Measurements from ENCODE around the gene AGAP1. TPM values are rescaled to one million over a fixed set of nuclear protein-coding genes. Genes with fewer than 3 reads are reported as not detected.

Gene AGAP1
- total RNA-seq, 1 donor from 2014 or later = 39.4 TPM

DNA sequence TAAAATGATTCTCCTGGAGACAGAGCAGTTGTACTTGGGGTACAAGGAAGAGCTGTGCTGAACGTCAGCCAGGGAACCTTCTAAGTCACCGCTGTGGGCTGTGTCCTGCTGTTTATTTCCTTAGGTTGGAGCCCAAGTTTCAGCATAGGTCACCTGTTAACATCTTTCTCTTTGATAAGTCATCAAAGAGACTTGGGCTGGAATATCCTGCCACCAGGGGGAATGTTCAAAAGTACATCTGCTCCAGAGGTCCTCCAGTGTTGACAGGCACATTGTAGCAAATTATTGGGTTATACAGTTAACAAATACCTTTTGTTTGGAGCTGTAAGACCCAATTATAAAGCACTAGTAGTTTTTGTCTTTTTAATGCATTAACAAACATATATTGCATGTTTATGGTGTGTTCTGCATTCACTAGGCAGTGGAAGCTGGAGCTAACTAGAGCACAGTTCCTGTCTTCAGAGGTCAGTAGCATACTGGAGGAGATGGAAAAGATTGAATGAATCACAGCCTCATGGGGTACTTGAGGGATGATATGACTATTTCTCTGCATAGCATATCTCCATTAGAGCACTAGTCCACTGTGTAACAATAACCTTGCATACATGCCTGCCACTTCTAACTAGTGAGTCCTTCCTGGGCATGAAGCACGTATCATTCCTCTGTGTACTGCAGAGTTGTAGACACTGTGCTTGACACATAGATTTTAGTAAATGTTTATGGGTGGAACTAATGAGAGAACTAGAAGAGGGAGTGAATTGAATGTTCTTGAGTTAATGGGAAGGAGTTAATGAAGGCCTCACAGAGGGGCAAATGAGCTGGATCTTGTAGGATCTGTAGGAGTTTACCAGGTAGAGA is 182.1 kb downstream of the AGAP1 start:
- H3K4me1 ChIP-seq (ENCODE audit: insufficient read depth, low read length) = no peaks in the 10 kb centered on the region
- peaks cover 91% of the 10 kb centered on the region for H4K20me1 ChIP-seq (ENCODE audit: insufficient read depth, low read length)

DNA sequence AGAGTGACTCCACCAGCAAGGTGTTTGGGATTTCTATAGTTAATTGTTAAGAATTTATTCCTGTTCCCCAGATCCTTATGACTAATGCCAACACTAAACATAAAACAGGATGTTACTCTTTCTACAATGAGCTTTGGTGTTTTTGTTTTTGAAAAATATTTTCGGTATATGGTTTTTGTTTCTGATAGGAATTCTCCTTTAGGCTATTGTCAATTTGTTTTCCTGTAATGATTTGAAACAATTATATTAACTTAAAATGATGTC is 182.6 kb downstream of the AGAP1 start:
- no peaks in the 10 kb centered on the region for H3K4me1 ChIP-seq (ENCODE audit: insufficient read depth, low read length)
- H3K27me3 Mint-ChIP-seq (ENCODE audit: low read depth, unreplicated experiment) = no peaks in the 10 kb centered on the region
- peaks cover 24% of the 10 kb centered on the region for H3K79me2 ChIP-seq (ENCODE audit: insufficient read depth, low read length)
- H4K20me1 ChIP-seq (ENCODE audit: insufficient read depth, low read length) = peaks cover 89% of the 10 kb centered on the region
- no peak overlapping the region for H3K27ac Mint-ChIP-seq (ENCODE audit: unreplicated experiment)
- no peak overlapping the region for H2AFZ ChIP-seq (ENCODE audit: low read depth, low read length)
- no peaks in the 10 kb centered on the region for H3K9me3 Mint-ChIP-seq (ENCODE audit: unreplicated experiment)
- H3K4me3 Mint-ChIP-seq (ENCODE audit: unreplicated experiment) = no peak overlapping the region
- H3K4me2 ChIP-seq (ENCODE audit: low read length) = no peak overlapping the region
- FAIRE-seq (no peak), DNase-seq (ENCODE audit: low read depth) (no peak)
- H3K36me3 Mint-ChIP-seq (ENCODE audit: low read depth, unreplicated experiment) = no peaks in the 10 kb centered on the region
- H3K36me3 ChIP-seq (ENCODE audit: insufficient read depth, low read length) = no peaks in the 10 kb centered on the region
- H3K9ac ChIP-seq (ENCODE audit: low read length) = no peak overlapping the region
- H3K4me3 ChIP-seq (ENCODE audit: insufficient read depth, low read depth, low read length) = no peak overlapping the region
- no peaks in the 10 kb centered on the region for H3K9me3 ChIP-seq (ENCODE audit: insufficient read depth, low read depth, low read length)
- H3K4me1 Mint-ChIP-seq (ENCODE audit: low read depth, unreplicated experiment) = peaks cover 43% of the 10 kb centered on the region
- no peak for TF ChIP-seq EZH2 (IDR thresholded peaks at IDR 0.05; ENCODE audit: insufficient read depth, low read length)
- TF ChIP-seq, protein P1, sequence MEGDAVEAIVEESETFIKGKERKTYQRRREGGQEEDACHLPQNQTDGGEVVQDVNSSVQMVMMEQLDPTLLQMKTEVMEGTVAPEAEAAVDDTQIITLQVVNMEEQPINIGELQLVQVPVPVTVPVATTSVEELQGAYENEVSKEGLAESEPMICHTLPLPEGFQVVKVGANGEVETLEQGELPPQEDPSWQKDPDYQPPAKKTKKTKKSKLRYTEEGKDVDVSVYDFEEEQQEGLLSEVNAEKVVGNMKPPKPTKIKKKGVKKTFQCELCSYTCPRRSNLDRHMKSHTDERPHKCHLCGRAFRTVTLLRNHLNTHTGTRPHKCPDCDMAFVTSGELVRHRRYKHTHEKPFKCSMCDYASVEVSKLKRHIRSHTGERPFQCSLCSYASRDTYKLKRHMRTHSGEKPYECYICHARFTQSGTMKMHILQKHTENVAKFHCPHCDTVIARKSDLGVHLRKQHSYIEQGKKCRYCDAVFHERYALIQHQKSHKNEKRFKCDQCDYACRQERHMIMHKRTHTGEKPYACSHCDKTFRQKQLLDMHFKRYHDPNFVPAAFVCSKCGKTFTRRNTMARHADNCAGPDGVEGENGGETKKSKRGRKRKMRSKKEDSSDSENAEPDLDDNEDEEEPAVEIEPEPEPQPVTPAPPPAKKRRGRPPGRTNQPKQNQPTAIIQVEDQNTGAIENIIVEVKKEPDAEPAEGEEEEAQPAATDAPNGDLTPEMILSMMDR (IDR thresholded peaks at IDR 0.05; ENCODE audit: insufficient read depth, low read depth, low read length) = no peak
- H3K27me3 ChIP-seq (ENCODE audit: insufficient read depth, low read length) = peaks cover 20% of the 10 kb centered on the region
- no peak overlapping the region for H3K27ac ChIP-seq (ENCODE audit: low read depth, low read length)

More for the DNA sequence above, 182.1 kb downstream of the AGAP1 start:
- Histone ChIP-seq H3K27me3 (ENCODE audit: insufficient read depth, low read length) (peaks cover 26% of the 10 kb centered on the region), H3K9ac (ENCODE audit: low read length) (no peak overlapping the region), H3K4me2 (ENCODE audit: low read length) (no peak overlapping the region), H3K4me3 (ENCODE audit: insufficient read depth, low read depth, low read length) (no peak overlapping the region), H3K27ac (ENCODE audit: low read depth, low read length) (no peak overlapping the region), H3K36me3 (ENCODE audit: insufficient read depth, low read length) (no peaks in the 10 kb centered on the region), H3K79me2 (ENCODE audit: insufficient read depth, low read length) (peaks cover 24% of the 10 kb centered on the region), H3K9me3 (ENCODE audit: insufficient read depth, low read depth, low read length) (no peaks in the 10 kb centered on the region), H2AFZ (ENCODE audit: low read depth, low read length) (no peak overlapping the region)
- Mint-ChIP-seq H3K27ac (ENCODE audit: unreplicated experiment) (peak overlapping the region; percentile 1), H3K4me3 (ENCODE audit: unreplicated experiment) (peak overlapping the region; percentile 7), H3K36me3 (ENCODE audit: low read depth, unreplicated experiment) (no peaks in the 10 kb centered on the region), H3K9me3 (ENCODE audit: unreplicated experiment) (no peaks in the 10 kb centered on the region), H3K27me3 (ENCODE audit: low read depth, unreplicated experiment) (no peaks in the 10 kb centered on the region), H3K4me1 (ENCODE audit: low read depth, unreplicated experiment) (peaks cover 44% of the 10 kb centered on the region)
- FAIRE-seq = peak; percentile 29
- TF ChIP-seq, protein P1 (IDR thresholded peaks at IDR 0.05; ENCODE audit: insufficient read depth, low read depth, low read length) = no peak
- TF ChIP-seq EZH2 (IDR thresholded peaks at IDR 0.05; ENCODE audit: insufficient read depth, low read length) = no peak
- DNase-seq (ENCODE audit: low read depth) = peak; percentile 41

DNA sequence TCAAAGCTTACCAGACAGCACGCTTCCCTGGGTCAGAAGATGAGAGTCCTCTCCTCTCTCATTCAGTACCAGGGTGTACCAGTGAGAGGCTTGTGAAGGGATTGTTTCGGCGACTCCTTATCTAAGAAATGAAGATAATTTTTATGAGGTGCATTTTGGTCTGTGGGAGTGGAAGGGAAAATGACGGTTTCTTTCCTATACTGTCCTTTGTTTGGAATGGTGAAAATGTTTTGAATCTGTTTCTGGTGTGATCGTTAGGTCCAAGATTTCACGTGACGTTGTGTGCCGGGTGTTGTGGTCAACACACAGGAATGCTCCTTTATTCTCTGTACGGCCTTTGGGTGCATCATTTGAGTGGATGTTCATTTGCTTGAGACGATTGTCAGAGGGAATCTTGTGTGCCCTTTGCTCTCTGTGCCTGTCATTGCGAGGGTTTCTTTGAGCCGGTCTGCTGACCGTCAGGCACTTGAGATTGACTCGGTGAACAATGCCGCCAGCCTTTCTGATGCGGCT is 183.5 kb downstream of the AGAP1 start:
- TF ChIP-seq, protein P1 (IDR thresholded peaks at IDR 0.05; ENCODE audit: insufficient read depth, low read depth, low read length) = no peak
- TF ChIP-seq EZH2 (IDR thresholded peaks at IDR 0.05; ENCODE audit: insufficient read depth, low read length) = no peak
- Mint-ChIP-seq H3K36me3 (ENCODE audit: low read depth, unreplicated experiment) (no peaks in the 10 kb centered on the region), H3K9me3 (ENCODE audit: unreplicated experiment) (no peaks in the 10 kb centered on the region), H3K4me3 (ENCODE audit: unreplicated experiment) (no peak overlapping the region), H3K27me3 (ENCODE audit: low read depth, unreplicated experiment) (no peaks in the 10 kb centered on the region), H3K4me1 (ENCODE audit: low read depth, unreplicated experiment) (peaks cover 35% of the 10 kb centered on the region), H3K27ac (ENCODE audit: unreplicated experiment) (no peak overlapping the region)
- Histone ChIP-seq H4K20me1 (ENCODE audit: insufficient read depth, low read length) (peaks cover 82% of the 10 kb centered on the region), H2AFZ (ENCODE audit: low read depth, low read length) (no peak overlapping the region), H3K9ac (ENCODE audit: low read length) (no peak overlapping the region), H3K27ac (ENCODE audit: low read depth, low read length) (no peak overlapping the region), H3K79me2 (ENCODE audit: insufficient read depth, low read length) (peaks cover 24% of the 10 kb centered on the region), H3K4me1 (ENCODE audit: insufficient read depth, low read length) (no peaks in the 10 kb centered on the region), H3K36me3 (ENCODE audit: insufficient read depth, low read length) (no peaks in the 10 kb centered on the region), H3K4me2 (ENCODE audit: low read length) (no peak overlapping the region), H3K27me3 (ENCODE audit: insufficient read depth, low read length) (peaks cover 12% of the 10 kb centered on the region), H3K4me3 (ENCODE audit: insufficient read depth, low read depth, low read length) (no peak overlapping the region), H3K9me3 (ENCODE audit: insufficient read depth, low read depth, low read length) (no peaks in the 10 kb centered on the region)
- FAIRE-seq = no peak
- DNase-seq (ENCODE audit: low read depth) = no peak
